HCT116 (cell line): ENCODE measurements around the gene TWF2. TPM values are rescaled to one million over a fixed set of nuclear protein-coding genes. Genes with fewer than 3 reads are reported as not detected.

Experiments
- microRNA counts: library from miRNA; unstranded; fragments of <30 nt; microRNA quantifications from one replicate; lab custom pipeline; 2015
- microRNA-seq: library from miRNA; unstranded; fragments of <30 nt; microRNA quantifications from one replicate; pipeline ENCODE4, GENCODE V29; 2016; ENCODE audit warnings: borderline number of aligned reads
- total RNA-seq: library from RNA; stranded (reverse); gene quantifications from one replicate; pipeline ENCODE4 v1.2.1, GENCODE V29; 2021; ENCODE audit not compliant: unreplicated experiment

The TWF2 gene
- total RNA-seq, 1 experiment from 2014 or later = 100 TPM

MicroRNA genes within 50 kb of the gene (microRNA counts, 767-probe panel; counts per million panel counts)
- 27,418 counts per million, percentile 88 among the panel's probes with 10 or more counts for microRNA hsa-let-7g-5p (lab: Ali Mortazavi, UCI)

Small RNAs within 50 kb of the gene (microRNA-seq; reads per million reads assigned to microRNA genes)
- gene MIRLET7G = 57,524 reads per million, percentile 99 among the genes with 10 or more reads in this experiment

Other genes starting within 250 kb of the TWF2 start
- 1,880 TPM for gene RPL29, start 243.3 kb downstream of the TWF2 start, total RNA-seq
- gene DUSP7, start 182.6 kb downstream of the TWF2 start, total RNA-seq = 16.6 TPM
- gene POC1A, start 84.7 kb downstream of the TWF2 start, total RNA-seq = 34.0 TPM
- 74.0 TPM for gene ALAS1, start 41.0 kb downstream of the TWF2 start, total RNA-seq
- gene TLR9, start 13.5 kb downstream of the TWF2 start, total RNA-seq = 0.15 TPM
- gene PPM1M, start 6.6 kb upstream of the TWF2 start, total RNA-seq = 16.6 TPM
- 89.7 TPM for gene WDR82, start 39.5 kb upstream of the TWF2 start, total RNA-seq
- gene GLYCTK, start 48.7 kb upstream of the TWF2 start, total RNA-seq = 9.1 TPM
- 5.5 TPM for gene DNAH1, start 77.2 kb upstream of the TWF2 start, total RNA-seq
- gene BAP1, start 170.8 kb upstream of the TWF2 start, total RNA-seq = 72.0 TPM
- gene PHF7, start 171.5 kb upstream of the TWF2 start, total RNA-seq = 10.0 TPM
- gene SEMA3G, start 205.9 kb upstream of the TWF2 start, total RNA-seq = 4.2 TPM
- 2.2 TPM for gene TNNC1, start 214.9 kb upstream of the TWF2 start, total RNA-seq
- 72.8 TPM for gene NISCH, start 216.4 kb upstream of the TWF2 start, total RNA-seq